GM21423 (cell line): ENCODE results near the gene MOB1A.
"Not testable (repeated sequence)": the region's sequence is repeated elsewhere in the genome, so short reads cannot be mapped to it uniquely, and the experiment has no call there.

Source experiments
- ATAC-seq: cut with Tn5 transposase; IDR thresholded peaks from one replicate; pipeline ENCODE4 v1.9.1; 2021; ENCODE audit warnings: mild to moderate bottlenecking, moderate library complexity; ENCODE audit not compliant: unreplicated experiment

The MOB1A gene

GRCh38 chr2:74149570-74150319, 28.9 kb downstream of the MOB1A start:
- ATAC-seq, result no peak

GRCh38 chr2:74149247-74149525, 29.5 kb downstream of the MOB1A start:
- ATAC-seq, result no peak

GRCh38 chr2:74148457-74149246, 30.0 kb downstream of the MOB1A start:
- no peak for ATAC-seq

- ATAC-seq, result peak; percentile 93
These were observed 30.8 kb downstream of the MOB1A start, which contains the start of gene BOLA3 for GRCh38 chr2:74147727-74148456. TSS of gene BOLA3 (minus strand) at chr2:74147912. CDS start at chr2:74147874, 38 bp downstream.

- no peak for ATAC-seq
These were observed 31.6 kb downstream of the MOB1A start for GRCh38 chr2:74146929-74147726.

- no peak for ATAC-seq
These were observed 36.3 kb downstream of the MOB1A start for GRCh38 chr2:74142340-74142739.

DNA sequence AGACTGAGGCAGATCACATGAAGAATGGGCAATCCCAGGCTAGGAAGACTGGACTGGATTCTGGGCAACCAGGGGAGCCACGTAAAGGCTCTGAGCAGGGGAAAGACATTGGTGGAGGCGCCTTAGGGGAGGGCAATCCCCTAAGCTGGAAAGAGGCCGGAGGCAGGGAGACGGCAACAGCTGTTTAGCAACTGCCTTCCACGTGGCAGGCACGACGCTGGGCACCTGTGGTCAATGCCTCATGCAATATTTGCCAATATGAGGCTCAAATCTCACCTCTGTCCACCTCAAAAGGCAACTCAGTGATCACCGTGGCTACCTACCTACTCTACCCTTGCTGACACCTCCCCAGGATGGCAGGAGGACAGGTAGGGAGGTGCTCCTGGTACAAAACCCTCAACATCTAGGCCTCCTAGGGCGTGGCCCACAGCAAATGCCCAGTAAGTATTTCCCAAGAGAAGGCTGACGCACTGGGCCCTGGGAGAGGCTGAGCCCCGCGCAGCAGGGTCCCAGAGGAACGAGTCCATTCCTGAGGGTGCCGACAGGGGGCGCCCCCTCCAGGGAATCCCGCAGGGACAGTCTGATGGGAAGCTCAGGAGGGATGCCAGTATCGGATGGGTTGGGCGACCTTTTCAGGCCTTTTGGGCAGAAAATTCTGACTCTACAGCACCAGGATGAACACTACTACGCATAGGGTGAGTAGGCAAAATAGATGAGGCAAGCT, 39.9 kb downstream of the MOB1A start:
- ATAC-seq, result no peak

- ATAC-seq, result no peak
These were observed 40.8 kb downstream of the MOB1A start for GRCh38 chr2:74137651-74138599.

GRCh38 chr2:74131901-74132300, 46.8 kb downstream of the MOB1A start:
- ATAC-seq, result no peak

- ATAC-seq, result no peak
These were observed 48.3 kb downstream of the MOB1A start for GRCh38 chr2:74130211-74130995.

DNA sequence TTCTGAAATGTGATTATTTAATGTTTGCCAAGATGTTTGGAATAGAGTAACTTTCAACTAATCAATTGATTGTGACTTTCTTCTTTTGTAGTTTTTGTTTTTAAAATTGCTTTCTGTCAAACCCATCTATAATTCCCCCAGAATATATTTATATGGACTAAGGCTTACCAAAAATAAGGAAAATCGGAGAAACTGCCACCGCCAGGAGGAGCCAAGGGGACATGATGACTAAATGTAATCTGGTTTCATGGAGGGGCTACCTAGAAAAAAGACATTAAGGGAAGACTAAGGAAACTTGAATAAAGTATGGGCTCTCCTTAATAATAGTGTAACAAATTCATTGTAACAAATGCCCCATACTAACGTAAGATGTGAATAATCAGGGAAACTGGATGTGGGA, 50.5 kb downstream of the MOB1A start:
- no peak for ATAC-seq

DNA sequence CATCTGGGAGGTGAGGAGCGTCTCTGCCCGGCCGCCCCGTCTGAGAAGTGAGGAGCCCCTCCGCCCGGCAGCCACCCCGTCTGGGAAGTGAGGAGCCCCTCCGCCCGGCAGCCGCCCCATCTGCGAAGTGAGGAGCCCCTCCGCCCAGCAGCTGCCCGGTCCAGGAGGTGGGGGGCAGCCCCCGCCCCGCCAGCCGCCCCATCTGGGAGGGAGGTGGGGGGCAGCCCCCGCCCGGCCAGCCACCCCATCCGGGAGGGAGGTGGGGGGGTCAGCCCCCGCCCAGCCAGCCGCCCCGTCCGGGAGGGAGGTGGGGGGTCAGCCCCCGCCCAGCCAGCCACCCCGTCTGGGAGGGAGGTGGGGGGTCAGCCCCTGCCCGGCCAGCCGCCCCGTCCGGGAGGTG, 54.7 kb downstream of the MOB1A start:
- not testable (repeated sequence) for ATAC-seq

GRCh38 chr2:74121846-74122245, 56.8 kb downstream of the MOB1A start:
- not testable (repeated sequence) for ATAC-seq

GRCh38 chr2:74119912-74120825, 58.5 kb downstream of the MOB1A start:
- ATAC-seq, result peak; percentile 96

DNA sequence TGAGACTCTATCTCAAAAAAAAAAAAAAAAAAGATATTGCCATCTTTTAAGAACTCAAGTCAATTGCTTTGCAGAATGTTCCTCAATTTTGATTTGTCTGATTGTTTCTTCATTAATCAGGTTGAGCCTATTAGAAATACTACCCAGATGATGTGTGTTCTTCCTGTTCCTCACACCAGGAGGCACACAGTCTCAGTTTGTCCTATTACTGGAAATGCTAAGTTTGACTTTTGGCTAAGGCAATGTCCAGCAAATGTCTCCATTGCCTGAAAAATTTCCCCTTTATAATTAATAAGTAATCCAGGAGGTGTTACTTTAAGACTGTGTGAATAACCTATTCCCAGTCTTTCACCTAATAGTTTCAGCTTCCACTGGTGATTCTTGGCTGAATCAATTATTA, 59.3 kb downstream of the MOB1A start:
- no peak for ATAC-seq

- ATAC-seq, result no peak
These were observed 67.3 kb downstream of the MOB1A start for GRCh38 chr2:74111380-74111779.

GRCh38 chr2:74110537-74110936, 68.1 kb downstream of the MOB1A start:
- no peak for ATAC-seq
